Right atrium auricular region (tissue), 2 donors: ENCODE measurements around the gene TTLL11. TPM values are rescaled to one million over a fixed set of nuclear protein-coding genes. Genes with fewer than 3 reads are reported as not detected.

Source experiments
- DNase-seq: peaks from one replicate; pipeline ENCODE4 v3.0.0-alpha.2; 2019; ENCODE audit warnings: low spot score
- H3K27ac ChIP-seq, 2 donors: fragments of 200-600 bp; sonication (generic); 1 replicate in 1 of 2; 2 replicates in 1 of 2; pipeline ENCODE4 v1.5.1; 2016 to 2019
- H3K27me3 ChIP-seq, 2 donors: fragments of 200-600 bp; sonication (generic); one replicate each; pipeline versions ENCODE4 v1.5.1 to v1.6.0; 2017 to 2019
- H3K36me3 ChIP-seq: fragments of 200-600 bp; sonication (generic); one replicate; pipeline ENCODE4 v1.5.1; 2016
- H3K4me1 ChIP-seq, 2 donors: fragments of 200-600 bp; sonication (generic); one replicate each; pipeline versions ENCODE4 v1.5.1 to v1.6.0; 2017 to 2019
- H3K4me3 ChIP-seq, 2 donors: fragments of 200-600 bp; sonication (generic); 1 replicate in 1 of 2; 2 replicates in 1 of 2; pipeline ENCODE4 v1.5.1; 2017 to 2019; ENCODE audit warnings: mild to moderate bottlenecking in 1 of 2, moderate library complexity in 1 of 2
- H3K9me3 ChIP-seq, 2 donors: fragments of 200-600 bp; sonication (generic); one replicate each; pipeline ENCODE4 v1.5.1; 2019
- total RNA-seq, 2 donors: library from RNA; depleted of rRNA; stranded (reverse); fragments of >200 nt; gene quantifications; one replicate each; pipeline ENCODE4 v1.1.0, GENCODE V29; 2016
- TF ChIP-seq, protein P1 (sequence below), 2 donors: fragments of 200-600 bp; sonication (generic); IDR thresholded peaks; one replicate each; pipeline ENCODE4 v1.5.1; 2019; ENCODE audit warnings: antibody characterized with exemption in 2 of 2

TTLL11 gene
- total RNA-seq, 2 donors from 2014 or later, result 5.9 to 7.8 TPM

DNA sequence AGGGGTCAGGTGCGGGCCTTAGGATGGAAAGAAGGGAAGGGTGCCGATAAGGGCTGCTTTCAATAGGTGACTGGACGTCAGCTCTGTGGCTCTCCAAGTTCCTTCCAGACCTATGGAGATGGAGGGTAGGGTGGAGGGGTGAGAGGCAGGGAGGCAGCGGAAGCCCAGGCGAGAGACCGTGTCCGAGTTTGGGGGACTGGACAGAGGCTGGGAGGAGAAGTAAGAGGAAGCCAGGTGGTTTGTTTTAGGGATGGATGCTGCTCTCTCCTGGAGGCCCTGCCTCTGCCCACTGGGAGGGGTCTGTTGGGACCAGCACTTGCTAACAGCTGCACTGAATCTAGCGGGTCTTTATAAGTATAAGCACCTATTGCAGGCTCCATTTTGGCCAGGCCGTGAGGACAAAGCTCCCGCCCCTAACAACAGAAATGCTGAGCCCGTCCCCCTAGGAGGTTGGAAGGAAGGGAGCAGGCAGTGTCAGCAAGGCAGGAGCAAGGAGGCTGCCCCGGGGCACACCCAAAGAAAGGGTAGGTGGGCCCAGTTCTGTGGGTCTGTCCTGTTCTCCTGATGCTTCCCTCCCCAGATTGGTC lies 274.2 kb downstream of the TTLL11 start:
- Histone ChIP-seq H3K9me3 (no peaks in the 10 kb centered on the region), H3K4me3 (no peak overlapping the region), H3K4me1 (peaks cover 0 to 13% of the 10 kb centered on the region in 2 donors), H3K36me3 (no peaks in the 10 kb centered on the region), H3K27me3 (no peaks in the 10 kb centered on the region), H3K27ac (no peak overlapping the region)
- no peak for DNase-seq
- TF ChIP-seq, protein P1, sequence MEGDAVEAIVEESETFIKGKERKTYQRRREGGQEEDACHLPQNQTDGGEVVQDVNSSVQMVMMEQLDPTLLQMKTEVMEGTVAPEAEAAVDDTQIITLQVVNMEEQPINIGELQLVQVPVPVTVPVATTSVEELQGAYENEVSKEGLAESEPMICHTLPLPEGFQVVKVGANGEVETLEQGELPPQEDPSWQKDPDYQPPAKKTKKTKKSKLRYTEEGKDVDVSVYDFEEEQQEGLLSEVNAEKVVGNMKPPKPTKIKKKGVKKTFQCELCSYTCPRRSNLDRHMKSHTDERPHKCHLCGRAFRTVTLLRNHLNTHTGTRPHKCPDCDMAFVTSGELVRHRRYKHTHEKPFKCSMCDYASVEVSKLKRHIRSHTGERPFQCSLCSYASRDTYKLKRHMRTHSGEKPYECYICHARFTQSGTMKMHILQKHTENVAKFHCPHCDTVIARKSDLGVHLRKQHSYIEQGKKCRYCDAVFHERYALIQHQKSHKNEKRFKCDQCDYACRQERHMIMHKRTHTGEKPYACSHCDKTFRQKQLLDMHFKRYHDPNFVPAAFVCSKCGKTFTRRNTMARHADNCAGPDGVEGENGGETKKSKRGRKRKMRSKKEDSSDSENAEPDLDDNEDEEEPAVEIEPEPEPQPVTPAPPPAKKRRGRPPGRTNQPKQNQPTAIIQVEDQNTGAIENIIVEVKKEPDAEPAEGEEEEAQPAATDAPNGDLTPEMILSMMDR (IDR thresholded peaks at IDR 0.05), result no peak

DNA sequence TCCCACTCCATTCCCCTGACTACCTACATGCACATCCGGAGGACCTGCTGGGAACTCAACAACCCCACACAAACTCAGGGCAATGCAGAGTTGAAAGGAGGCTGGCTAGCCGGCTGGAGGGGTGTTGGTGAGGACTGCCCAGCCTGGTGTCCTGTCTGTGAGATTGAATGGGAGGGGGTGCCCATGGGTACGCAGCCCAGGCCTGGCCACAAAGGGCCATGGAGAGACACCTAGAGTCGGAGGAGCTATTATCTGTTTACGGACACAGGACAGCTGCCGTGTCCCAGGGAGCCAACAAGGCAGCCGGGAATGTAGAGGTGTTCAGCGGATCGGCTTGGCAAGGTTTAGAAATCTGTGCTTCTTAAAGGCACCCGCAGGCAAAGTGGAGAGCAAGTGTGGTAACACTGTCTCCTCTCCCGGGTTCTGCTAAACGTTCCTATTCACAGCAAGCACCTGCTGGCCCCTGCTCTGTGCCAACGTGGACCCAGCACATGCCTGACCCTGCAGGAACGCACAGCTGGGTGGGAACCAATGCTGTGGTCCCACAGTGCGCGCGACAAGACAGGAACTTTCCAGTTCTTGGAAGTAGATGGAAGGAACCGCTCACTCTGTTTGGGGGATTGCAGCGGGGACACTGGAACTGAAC lies 275.0 kb downstream of the TTLL11 start:
- peaks cover 0 to 13% of the 10 kb centered on the region in 2 donors for H3K4me1 ChIP-seq
- DNase-seq, result no peak
- no peak overlapping the region for H3K27ac ChIP-seq
- TF ChIP-seq, protein P1 (IDR thresholded peaks at IDR 0.05), result no peak
- H3K27me3 ChIP-seq, result no peaks in the 10 kb centered on the region
- H3K4me3 ChIP-seq, result no peak overlapping the region
- H3K36me3 ChIP-seq, result no peaks in the 10 kb centered on the region
- H3K9me3 ChIP-seq, result no peaks in the 10 kb centered on the region

- DNase-seq, result no peak
- no peaks in the 10 kb centered on the region for H3K9me3 ChIP-seq
- no peaks in the 10 kb centered on the region for H3K27me3 ChIP-seq
- H3K36me3 ChIP-seq, result no peaks in the 10 kb centered on the region
- H3K4me3 ChIP-seq, result no peak overlapping the region
- no peak overlapping the region for H3K27ac ChIP-seq
- TF ChIP-seq, protein P1 (IDR thresholded peaks at IDR 0.05), result no peak
- peaks cover 0 to 10% of the 10 kb centered on the region in 2 donors for H3K4me1 ChIP-seq
Observed at GRCh38 chr9:121817476-121817875, 275.6 kb downstream of the TTLL11 start.

DNA sequence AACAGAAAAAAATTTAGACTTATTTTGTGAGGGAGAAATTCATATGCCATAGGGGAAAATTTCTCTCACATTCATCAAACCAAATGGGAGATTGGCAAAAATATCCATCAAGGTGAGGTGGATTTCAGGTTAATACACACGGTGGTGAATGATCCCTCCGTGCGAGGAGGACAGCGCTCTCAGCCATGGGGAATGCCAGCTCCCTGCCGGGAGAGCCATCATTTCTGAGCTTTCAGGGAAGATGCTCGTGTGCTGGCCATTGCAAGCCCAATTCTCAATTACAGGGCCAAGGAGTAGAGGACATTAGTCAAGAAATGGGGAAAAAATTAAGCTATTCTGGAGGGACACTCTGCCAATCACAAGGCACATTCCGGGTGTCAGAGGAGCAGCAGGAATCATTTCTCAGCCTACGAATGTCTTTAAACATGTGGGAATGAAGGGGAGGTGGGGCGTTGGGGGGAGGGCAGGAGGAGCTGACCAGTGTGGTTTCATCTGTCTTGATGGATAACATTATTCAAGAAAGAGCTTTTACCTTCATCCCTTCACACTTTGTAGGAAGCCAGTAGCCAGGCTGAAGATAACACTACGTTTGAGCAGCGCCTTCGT lies 276.2 kb downstream of the TTLL11 start:
- no peaks in the 10 kb centered on the region for H3K36me3 ChIP-seq
- no peak overlapping the region for H3K4me3 ChIP-seq
- no peaks in the 10 kb centered on the region for H3K9me3 ChIP-seq
- TF ChIP-seq, protein P1 (IDR thresholded peaks at IDR 0.05), result no peak
- no peak for DNase-seq
- H3K4me1 ChIP-seq, result peaks cover 0 to 4% of the 10 kb centered on the region in 2 donors
- no peaks in the 10 kb centered on the region for H3K27me3 ChIP-seq
- H3K27ac ChIP-seq, result no peak overlapping the region

- TF ChIP-seq, protein P1 (IDR thresholded peaks at IDR 0.05), result no peak
- Histone ChIP-seq H3K27me3 (no peaks in the 10 kb centered on the region), H3K9me3 (no peaks in the 10 kb centered on the region), H3K4me1 (no peaks in the 10 kb centered on the region), H3K4me3 (no peak overlapping the region), H3K36me3 (no peaks in the 10 kb centered on the region), H3K27ac (no peak overlapping the region)
- DNase-seq, result no peak
Observed at GRCh38 chr9:121816449-121816817, 276.7 kb downstream of the TTLL11 start.
